H1 (cell line): ENCODE results near the gene CCDC196. TPM values are rescaled to one million over a fixed set of nuclear protein-coding genes. Genes with fewer than 3 reads are reported as not detected.

Source experiments
- CTCF ChIA-PET: fragments of 300-600 bp; sonication (Branson Sonifier 250); formaldehyde crosslinking; loops from one replicate; lab custom pipeline; 2021; ENCODE audit not compliant: partially characterized antibody; lab: Charles Lee
- POLR2A ChIA-PET: fragments of 300-600 bp; sonication (Branson Sonifier 250); formaldehyde crosslinking; loops from one replicate; lab custom pipeline; 2021; ENCODE audit warnings: inconsistent platforms; ENCODE audit not compliant: partially characterized antibody; lab: Charles Lee
- DNase-seq, 2 experiments: peaks; one replicate each; pipeline versions ENCODE4 v3.0.0 to v3.0.0-alpha.2; 2010 to 2022; ENCODE audit warnings: low spot score in 2 of 2, low read depth in 1 of 2, mixed read lengths in 1 of 2
- FAIRE-seq: peaks from 2 replicates; lab custom pipeline; 2011; peaks lifted over from hg19 to GRCh38; lab: Jason Lieb, UNC
- H2AFZ ChIP-seq: 2 replicates; pipeline ENCODE4 v1.8.1; 2012; ENCODE audit warnings: low read length, inconsistent platforms
- H2AK5ac ChIP-seq: 2 replicates; pipeline ENCODE4 v1.6.1; 2013; ENCODE audit warnings: low read depth, low read length
- H2BK120ac ChIP-seq: replicated peaks from 2 replicates; pipeline ENCODE3; 2013; ENCODE audit warnings: low read depth, low read length, inconsistent platforms
- H2BK12ac ChIP-seq: 2 replicates; pipeline ENCODE4 v1.6.1; 2013; ENCODE audit warnings: low read depth, low read length
- H2BK15ac ChIP-seq: 2 replicates; pipeline ENCODE4 v1.6.1; 2013; ENCODE audit warnings: low read length
- H2BK20ac ChIP-seq: 2 replicates; pipeline ENCODE4 v1.6.1; 2013; ENCODE audit warnings: low read length
- H2BK5ac ChIP-seq: 2 replicates; pipeline ENCODE4 v1.6.1; 2013; ENCODE audit warnings: low read depth, low read length
- H3K14ac ChIP-seq: 2 replicates; pipeline ENCODE4 v1.6.1; 2013; ENCODE audit warnings: inconsistent platforms; ENCODE audit not compliant: insufficient read length
- H3K18ac ChIP-seq: 2 replicates; pipeline ENCODE4 v1.6.1; 2013; ENCODE audit warnings: low read length; ENCODE audit errors: extremely low read depth
- H3K23ac ChIP-seq: 2 replicates; pipeline ENCODE4 v1.6.1; 2013; ENCODE audit warnings: inconsistent platforms; ENCODE audit not compliant: insufficient read length
- H3K23me2 ChIP-seq: 2 replicates; pipeline ENCODE4 v1.6.1; 2013; ENCODE audit warnings: low read depth, low read length
- H3K27ac ChIP-seq: 2 replicates; pipeline ENCODE4 v1.6.1; 2011; ENCODE audit warnings: low read depth, low read length, inconsistent platforms
- H3K27me3 ChIP-seq, 4 experiments: replicated peaks in 1 of 4; 1 replicate in 1 of 4; 2 replicates in 3 of 4; pipeline versions ENCODE4 v1.6.1 to v1.8.1; 2011 to 2013; ENCODE audit warnings: low read length in 3 of 4, mild to moderate bottlenecking in 3 of 4, inconsistent platforms in 2 of 4, mixed read lengths in 2 of 4, moderate library complexity in 1 of 4; ENCODE audit not compliant: control insufficient read depth in 3 of 4, insufficient read depth in 3 of 4; ENCODE audit errors: extremely low read depth in 1 of 4
- H3K36me3 ChIP-seq, 4 experiments: 2 replicates each; pipeline versions ENCODE4 v1.6.1 to v1.8.1; 2011 to 2013; ENCODE audit warnings: mild to moderate bottlenecking in 4 of 4, low read length in 3 of 4, moderate library complexity in 2 of 4, control low read depth in 1 of 4, inconsistent platforms in 1 of 4; ENCODE audit not compliant: insufficient read depth in 4 of 4, control insufficient read depth in 2 of 4
- H3K4ac ChIP-seq: replicated peaks from 2 replicates; pipeline ENCODE3; 2013; ENCODE audit warnings: low read length, low read depth, mixed read lengths, inconsistent platforms; ENCODE audit not compliant: insufficient read length
- H3K4me1 ChIP-seq, 4 experiments: replicated peaks in 1 of 4; 1 replicate in 1 of 4; 2 replicates in 3 of 4; pipeline versions ENCODE4 v1.6.1 to v1.8.1; 2011 to 2013; ENCODE audit warnings: low read length in 3 of 4, inconsistent platforms in 2 of 4, mixed read lengths in 1 of 4; ENCODE audit not compliant: insufficient read depth in 4 of 4, control insufficient read depth in 3 of 4
- H3K4me2 ChIP-seq, 2 experiments: 2 replicates each; pipeline versions ENCODE4 v1.6.1 to v1.8.1; 2011 to 2013; ENCODE audit warnings: low read depth in 2 of 2, low read length in 2 of 2, control low read depth in 1 of 2, inconsistent platforms in 1 of 2, mild to moderate bottlenecking in 1 of 2; ENCODE audit not compliant: insufficient read depth in 1 of 2
- H3K4me3 ChIP-seq, 4 experiments: fragments of 200-600, 300-600 bp in 1 of 4; sonication (generic), shearing (Covaris generic), sonication (Bioruptor Twin) in 1 of 4; 2 replicates each; pipeline versions ENCODE4 v1.5.1 to v1.8.1; 2011 to 2016; ENCODE audit warnings: low read length in 4 of 4, low read depth in 3 of 4, control low read depth in 2 of 4, inconsistent platforms in 2 of 4, mild to moderate bottlenecking in 2 of 4, mixed read lengths in 1 of 4, moderate library complexity in 1 of 4; ENCODE audit not compliant: insufficient read depth in 2 of 4; ENCODE audit errors: extremely low read depth in 1 of 4
- H3K56ac ChIP-seq: replicated peaks from 2 replicates; pipeline ENCODE3; 2013; ENCODE audit warnings: low read depth, mild to moderate bottlenecking, mixed read lengths, low read length, inconsistent platforms; ENCODE audit not compliant: insufficient read length
- H3K79me1 ChIP-seq: 2 replicates; pipeline ENCODE4 v1.6.1; 2013; ENCODE audit warnings: low read depth, low read length, control low read depth
- H3K79me2 ChIP-seq, 2 experiments: 2 replicates each; pipeline versions ENCODE4 v1.6.1 to v1.8.1; 2012 to 2013; ENCODE audit warnings: low read length in 2 of 2, mild to moderate bottlenecking in 2 of 2, inconsistent platforms in 1 of 2; ENCODE audit not compliant: insufficient read depth in 2 of 2, control insufficient read depth in 1 of 2
- H3K9ac ChIP-seq, 4 experiments: replicated peaks in 1 of 4; 1 replicate in 1 of 4; 2 replicates in 3 of 4; pipeline versions ENCODE4 v1.6.1 to v1.8.1; 2011 to 2013; ENCODE audit warnings: low read depth in 3 of 4, low read length in 3 of 4, control low read depth in 2 of 4, mild to moderate bottlenecking in 2 of 4, moderate library complexity in 2 of 4, inconsistent platforms in 1 of 4; ENCODE audit errors: extremely low read depth in 1 of 4
- H3K9me3 ChIP-seq, 2 experiments: 2 replicates each; pipeline versions ENCODE4 v1.6.1 to v1.8.1; 2012 to 2013; ENCODE audit warnings: mild to moderate bottlenecking in 2 of 2, moderate library complexity in 2 of 2, control low read depth in 1 of 2, inconsistent platforms in 1 of 2, low read depth in 1 of 2, low read length in 1 of 2, mixed read lengths in 1 of 2; ENCODE audit not compliant: insufficient read depth in 2 of 2
- H4K20me1 ChIP-seq, 2 experiments: replicated peaks in 1 of 2; 2 replicates each; pipeline versions ENCODE3 to v1.8.1; 2011 to 2013; ENCODE audit warnings: inconsistent platforms in 2 of 2, low read length in 2 of 2, mild to moderate bottlenecking in 1 of 2; ENCODE audit not compliant: insufficient read depth in 2 of 2, control insufficient read depth in 1 of 2
- H4K5ac ChIP-seq: 2 replicates; pipeline ENCODE4 v1.6.1; 2013; ENCODE audit warnings: low read length, low read depth, mixed read lengths, inconsistent platforms; ENCODE audit not compliant: insufficient read length
- H4K8ac ChIP-seq: 2 replicates; pipeline ENCODE4 v1.8.0; 2013; ENCODE audit warnings: mild to moderate bottlenecking, moderate library complexity, low read length, inconsistent platforms; ENCODE audit not compliant: insufficient read depth; ENCODE audit errors: extremely low read depth
- H4K91ac ChIP-seq: replicated peaks from 2 replicates; pipeline ENCODE3; 2013; ENCODE audit warnings: low read length, mixed read lengths, inconsistent platforms; ENCODE audit not compliant: insufficient read length
- POU5F1 ChIP-seq: IDR thresholded peaks from 2 replicates; pipeline ENCODE4 v1.6.1; 2011; ENCODE audit warnings: low read depth, mild to moderate bottlenecking, low read length, moderate library complexity
- polyA plus RNA-seq, 7 experiments: library from polyadenylated mRNA; depleted of rRNA in 3 of 7; stranded (reverse) in 5 of 7; unstranded in 2 of 7; fragments of >200 nt in 5 of 7; fragments of 200-250 nt in 2 of 7; gene quantifications; 1 replicate in 5 of 7; 2 replicates in 1 of 7; 4 replicates in 1 of 7; pipeline versions ENCODE4 v1.2.1 to v1.2.3, GENCODE V29; 2011 to 2013; ENCODE audit warnings: missing spikeins in 2 of 7, mixed read lengths in 2 of 7
- total RNA-seq: library from RNA; stranded (reverse); fragmentation: NEBNext Ultra II Directional; extraction: Animal tissue kit (Norgen Biotek cat#: 25700); gene quantifications from 2 replicates; pipeline ENCODE4 v1.2.1, GENCODE V29; 2021

Gene CCDC196
- total and polyA plus RNA-seq, 2 of the 8 experiments (the other 6 are each of a cell fraction or from before 2014, with no cell fraction given) = not detected

DNA sequence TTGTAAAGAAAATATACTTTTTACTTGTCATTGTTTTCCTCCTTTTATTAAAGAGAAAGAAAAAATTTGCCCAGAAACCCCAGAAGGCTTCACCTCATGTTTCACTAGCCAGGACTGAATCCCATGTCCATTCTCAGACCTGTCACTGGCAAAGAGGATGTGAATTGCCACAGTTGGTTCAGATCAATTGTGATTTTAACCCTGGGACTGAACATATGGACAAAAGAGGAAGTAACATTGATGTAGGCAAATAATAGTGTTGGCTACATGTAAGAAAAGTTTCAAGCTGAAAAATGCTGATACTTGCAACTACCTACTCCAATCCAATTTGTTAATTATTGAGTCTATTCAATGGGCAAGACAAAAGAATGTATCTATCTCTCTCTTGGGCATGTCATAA lies 8.6 kb upstream of the CCDC196 start:
- H3K4me3 ChIP-seq = no peak overlapping the region
- no peak for FAIRE-seq
- no peaks in the 10 kb centered on the region for H3K79me1 ChIP-seq
- H3K18ac ChIP-seq = no peak overlapping the region
- no peak overlapping the region for H3K9ac ChIP-seq
- no peak overlapping the region for H4K5ac ChIP-seq
- no peak overlapping the region for H2BK120ac ChIP-seq
- H4K91ac ChIP-seq = no peak overlapping the region
- H3K27me3 ChIP-seq = no peaks in the 10 kb centered on the region
- H4K8ac ChIP-seq = no peak overlapping the region
- H2AFZ ChIP-seq = no peak overlapping the region
- DNase-seq = no peak
- no peak overlapping the region for H2BK12ac ChIP-seq
- TF ChIP-seq POU5F1 = no peak
- no peak overlapping the region for H3K56ac ChIP-seq
- no peak overlapping the region for H3K27ac ChIP-seq
- H2BK15ac ChIP-seq = no peak overlapping the region
- H2AK5ac ChIP-seq = no peak overlapping the region
- H3K4me1 ChIP-seq = no peaks in the 10 kb centered on the region
- H3K36me3 ChIP-seq = no peaks in the 10 kb centered on the region
- ChIA-PET POLR2A (no interaction called here), CTCF (interaction anchor here (0.6 to 1.2 kb wide), 3 partner anchors 28 to 117 kb away, joined by 3 to 4 read pairs (median 3); no protein-coding TSS in a partner anchor)
- H2BK20ac ChIP-seq = no peak overlapping the region
- H3K23ac ChIP-seq = no peak overlapping the region
- no peaks in the 10 kb centered on the region for H3K79me2 ChIP-seq
- no peak overlapping the region for H2BK5ac ChIP-seq
- no peak overlapping the region for H3K14ac ChIP-seq
- H3K9me3 ChIP-seq = no peaks in the 10 kb centered on the region; a peak in 1 of 4 replicates
- H3K23me2 ChIP-seq = no peaks in the 10 kb centered on the region
- no peaks in the 10 kb centered on the region for H4K20me1 ChIP-seq
- no peak overlapping the region for H3K4me2 ChIP-seq
- H3K4ac ChIP-seq = no peak overlapping the region
